ENCODE data around the gene ZNF576. TPM values are rescaled to one million over a fixed set of nuclear protein-coding genes. Genes with fewer than 3 reads are reported as not detected.

ZNF576 gene
- polyA plus RNA-seq, 1 donor from 2014 or later = 11.9 TPM

DNA sequence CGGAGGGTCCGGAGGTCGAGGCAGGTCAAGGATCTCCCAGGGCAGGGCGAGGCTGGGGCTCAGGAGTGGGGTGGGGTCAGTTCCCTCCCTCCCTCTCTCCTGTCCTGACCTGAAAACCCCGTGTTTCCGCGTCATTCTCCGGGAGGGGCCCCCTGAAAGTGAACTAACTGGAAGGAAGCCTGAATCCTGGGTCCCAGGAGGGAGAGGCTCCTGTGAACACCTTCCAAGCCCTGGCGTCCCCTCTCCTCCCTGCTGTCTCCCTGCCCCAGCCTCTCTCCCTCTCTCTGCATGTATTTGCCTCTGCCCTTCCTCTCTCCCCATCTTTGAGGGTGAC lies 44.0 kb downstream of the ZNF576 start:
- Histone ChIP-seq H3K4me2 (ENCODE audit: low read length) (no peak overlapping the region), H3K4me3 (ENCODE audit: low read length) (peak overlapping the region; percentile 82), H3F3A (ENCODE audit: insufficient read depth, low read length, poor library complexity, severe bottlenecking) (no peaks in the 10 kb centered on the region), H2AFZ (ENCODE audit: low read depth, low read length) (peak overlapping the region; percentile 91), H4K20me1 (ENCODE audit: insufficient read depth) (no peaks in the 10 kb centered on the region), H3K36me3 (ENCODE audit: insufficient read depth, low read length) (no peaks in the 10 kb centered on the region), H3K27ac (ENCODE audit: low read length) (peak overlapping the region; percentile 80), H3K9me3 (ENCODE audit: low read length) (no peaks in the 10 kb centered on the region), H3K79me2 (replicated peaks; ENCODE audit: insufficient read depth, low read length) (peaks cover 44% of the 10 kb centered on the region), H3K9me2 (ENCODE audit: insufficient read depth, low read length) (no peaks in the 10 kb centered on the region), H3K9ac (ENCODE audit: low read length) (peak overlapping the region; percentile 91), H3K27me3 (ENCODE audit: insufficient read depth, low read depth, low read length) (no peaks in the 10 kb centered on the region)
- TF ChIP-seq SMC3 (conservative IDR thresholded peaks at IDR 0.05; ENCODE audit: poor library complexity) (no peak), EZH2 (IDR thresholded peaks at IDR 0.05; ENCODE audit: borderline replicate concordance, insufficient read depth, low read length, poor library complexity, severe bottlenecking) (no peak), EP300 (conservative IDR thresholded peaks at IDR 0.05; ENCODE audit: poor library complexity, severe bottlenecking) (peak; percentile 3)

DNA sequence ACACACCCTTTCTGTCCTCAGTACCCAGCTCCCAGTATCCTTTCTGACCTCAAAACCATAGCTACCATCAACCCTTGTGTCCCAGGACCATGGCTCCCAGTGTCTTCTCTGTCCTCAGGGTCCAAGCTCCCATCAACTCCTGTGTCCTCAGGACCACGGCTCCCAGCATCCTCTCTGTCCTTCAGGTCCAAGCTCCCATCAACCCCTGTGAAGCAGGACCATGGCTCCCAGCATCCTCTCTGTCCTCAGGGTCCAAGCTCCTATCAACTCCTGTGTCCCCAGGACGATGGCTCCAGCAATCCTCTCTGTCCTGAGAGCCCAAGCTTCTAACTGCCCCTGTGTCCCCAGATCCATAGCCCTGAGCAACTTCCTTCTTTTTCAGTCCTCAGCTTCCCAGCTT lies 44.9 kb downstream of the ZNF576 start:
- Histone ChIP-seq H2AFZ (ENCODE audit: low read depth, low read length) (no peak overlapping the region), H3K36me3 (ENCODE audit: insufficient read depth, low read length) (no peaks in the 10 kb centered on the region), H3F3A (ENCODE audit: insufficient read depth, low read length, poor library complexity, severe bottlenecking) (no peaks in the 10 kb centered on the region), H3K9me3 (ENCODE audit: low read length) (no peaks in the 10 kb centered on the region), H3K9me2 (ENCODE audit: insufficient read depth, low read length) (no peaks in the 10 kb centered on the region), H4K20me1 (ENCODE audit: insufficient read depth) (no peaks in the 10 kb centered on the region), H3K27me3 (ENCODE audit: insufficient read depth, low read depth, low read length) (no peaks in the 10 kb centered on the region), H3K27ac (ENCODE audit: low read length) (no peak overlapping the region), H3K9ac (ENCODE audit: low read length) (no peak overlapping the region), H3K79me2 (replicated peaks; ENCODE audit: insufficient read depth, low read length) (peaks cover 36% of the 10 kb centered on the region), H3K4me2 (ENCODE audit: low read length) (no peak overlapping the region), H3K4me3 (ENCODE audit: low read length) (no peak overlapping the region)
- TF ChIP-seq, protein P1, sequence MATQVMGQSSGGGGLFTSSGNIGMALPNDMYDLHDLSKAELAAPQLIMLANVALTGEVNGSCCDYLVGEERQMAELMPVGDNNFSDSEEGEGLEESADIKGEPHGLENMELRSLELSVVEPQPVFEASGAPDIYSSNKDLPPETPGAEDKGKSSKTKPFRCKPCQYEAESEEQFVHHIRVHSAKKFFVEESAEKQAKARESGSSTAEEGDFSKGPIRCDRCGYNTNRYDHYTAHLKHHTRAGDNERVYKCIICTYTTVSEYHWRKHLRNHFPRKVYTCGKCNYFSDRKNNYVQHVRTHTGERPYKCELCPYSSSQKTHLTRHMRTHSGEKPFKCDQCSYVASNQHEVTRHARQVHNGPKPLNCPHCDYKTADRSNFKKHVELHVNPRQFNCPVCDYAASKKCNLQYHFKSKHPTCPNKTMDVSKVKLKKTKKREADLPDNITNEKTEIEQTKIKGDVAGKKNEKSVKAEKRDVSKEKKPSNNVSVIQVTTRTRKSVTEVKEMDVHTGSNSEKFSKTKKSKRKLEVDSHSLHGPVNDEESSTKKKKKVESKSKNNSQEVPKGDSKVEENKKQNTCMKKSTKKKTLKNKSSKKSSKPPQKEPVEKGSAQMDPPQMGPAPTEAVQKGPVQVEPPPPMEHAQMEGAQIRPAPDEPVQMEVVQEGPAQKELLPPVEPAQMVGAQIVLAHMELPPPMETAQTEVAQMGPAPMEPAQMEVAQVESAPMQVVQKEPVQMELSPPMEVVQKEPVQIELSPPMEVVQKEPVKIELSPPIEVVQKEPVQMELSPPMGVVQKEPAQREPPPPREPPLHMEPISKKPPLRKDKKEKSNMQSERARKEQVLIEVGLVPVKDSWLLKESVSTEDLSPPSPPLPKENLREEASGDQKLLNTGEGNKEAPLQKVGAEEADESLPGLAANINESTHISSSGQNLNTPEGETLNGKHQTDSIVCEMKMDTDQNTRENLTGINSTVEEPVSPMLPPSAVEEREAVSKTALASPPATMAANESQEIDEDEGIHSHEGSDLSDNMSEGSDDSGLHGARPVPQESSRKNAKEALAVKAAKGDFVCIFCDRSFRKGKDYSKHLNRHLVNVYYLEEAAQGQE (IDR thresholded peaks at IDR 0.05; ENCODE audit: borderline replicate concordance) = no peak
- TF ChIP-seq MXI1 (conservative IDR thresholded peaks at IDR 0.05; ENCODE audit: poor library complexity, severe bottlenecking) = no peak

GRCh38 chr19:43642531-43642930 lies 46.1 kb downstream of the ZNF576 start:
- Histone ChIP-seq H3K9me3 (ENCODE audit: low read length) (no peaks in the 10 kb centered on the region), H3K4me2 (ENCODE audit: low read length) (no peak overlapping the region), H3K27me3 (ENCODE audit: insufficient read depth, low read depth, low read length) (no peaks in the 10 kb centered on the region), H2AFZ (ENCODE audit: low read depth, low read length) (no peak overlapping the region), H3K9me2 (ENCODE audit: insufficient read depth, low read length) (no peaks in the 10 kb centered on the region), H3F3A (ENCODE audit: insufficient read depth, low read length, poor library complexity, severe bottlenecking) (no peaks in the 10 kb centered on the region), H3K27ac (ENCODE audit: low read length) (no peak overlapping the region), H3K4me3 (ENCODE audit: low read length) (no peak overlapping the region), H3K36me3 (ENCODE audit: insufficient read depth, low read length) (no peaks in the 10 kb centered on the region), H4K20me1 (ENCODE audit: insufficient read depth) (no peaks in the 10 kb centered on the region), H3K79me2 (replicated peaks; ENCODE audit: insufficient read depth, low read length) (peaks cover 27% of the 10 kb centered on the region), H3K9ac (ENCODE audit: low read length) (no peak overlapping the region)
- TF ChIP-seq, protein P1 (IDR thresholded peaks at IDR 0.05; ENCODE audit: borderline replicate concordance) = no peak
- TF ChIP-seq MXI1 (conservative IDR thresholded peaks at IDR 0.05; ENCODE audit: poor library complexity, severe bottlenecking) (no peak), RAD21 (conservative IDR thresholded peaks at IDR 0.05) (no peak), EP300 (conservative IDR thresholded peaks at IDR 0.05; ENCODE audit: poor library complexity, severe bottlenecking) (no peak), TAF1 (IDR thresholded peaks at IDR 0.05; ENCODE audit: low read depth) (no peak), EZH2 (IDR thresholded peaks at IDR 0.05; ENCODE audit: borderline replicate concordance, insufficient read depth, low read length, poor library complexity, severe bottlenecking) (no peak), POLR2AphosphoS5 (IDR thresholded peaks at IDR 0.05) (no peak), SMC3 (conservative IDR thresholded peaks at IDR 0.05; ENCODE audit: poor library complexity) (no peak), CTCF (IDR thresholded peaks at IDR 0.05; ENCODE audit: poor library complexity, severe bottlenecking) (no peak)
